NCI-H2171 (cell line): Measurements from ENCODE around the gene RFLNA.
"Not testable (repeated sequence)": the region's sequence is repeated elsewhere in the genome, so short reads cannot be mapped to it uniquely, and the experiment has no call there.

Experiments used
- DNase-seq: peaks from one replicate; lab custom pipeline; 2025; lab: John Stamatoyannopoulos, UW

RFLNA gene

GRCh38 chr12:124282287-124282686, 12.6 kb upstream of the RFLNA start:
- DNase-seq: no peak

- DNase-seq: no peak
These were observed 11.6 kb upstream of the RFLNA start for GRCh38 chr12:124283326-124283725.

DNA sequence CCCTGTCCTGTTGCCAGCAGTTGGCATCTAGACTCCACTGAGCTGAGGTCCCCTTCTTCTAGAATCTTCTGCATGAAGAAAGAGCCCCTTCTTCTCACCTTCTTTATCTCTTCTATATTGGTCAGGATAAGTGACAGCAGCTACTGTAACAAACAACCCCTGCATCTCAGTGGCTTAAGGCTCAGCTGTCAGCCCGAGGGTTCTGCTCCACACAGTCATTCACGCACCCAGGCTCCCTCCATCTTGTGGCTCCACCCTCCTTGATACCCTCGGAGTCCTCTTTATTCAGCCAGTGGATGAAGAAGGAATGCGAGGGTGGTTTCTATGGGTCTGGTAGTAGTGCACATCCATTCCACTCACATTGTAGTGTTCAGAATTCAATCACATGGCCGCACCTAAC, 10.5 kb upstream of the RFLNA start:
- no peak for DNase-seq

DNA sequence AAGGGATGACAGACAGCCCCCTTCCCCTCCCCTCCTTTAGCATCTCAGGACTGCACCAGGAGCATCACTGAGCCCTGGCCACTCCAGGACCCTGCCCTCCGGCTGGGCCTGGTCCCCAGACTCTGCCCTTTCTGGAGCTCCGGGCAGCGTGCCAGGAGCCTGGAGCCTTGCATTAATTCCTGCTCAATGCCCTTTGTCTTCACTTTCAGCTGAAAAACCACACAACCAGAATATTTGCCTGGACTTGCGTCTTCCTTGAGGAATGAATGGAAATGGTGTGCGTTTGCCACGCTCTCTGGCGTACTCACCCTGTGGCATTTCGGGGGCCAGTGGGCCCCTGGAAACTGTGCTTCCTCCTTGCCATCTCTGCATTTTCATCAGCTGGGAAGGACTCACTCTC, 8.5 kb upstream of the RFLNA start:
- DNase-seq: peak; percentile 18

DNA sequence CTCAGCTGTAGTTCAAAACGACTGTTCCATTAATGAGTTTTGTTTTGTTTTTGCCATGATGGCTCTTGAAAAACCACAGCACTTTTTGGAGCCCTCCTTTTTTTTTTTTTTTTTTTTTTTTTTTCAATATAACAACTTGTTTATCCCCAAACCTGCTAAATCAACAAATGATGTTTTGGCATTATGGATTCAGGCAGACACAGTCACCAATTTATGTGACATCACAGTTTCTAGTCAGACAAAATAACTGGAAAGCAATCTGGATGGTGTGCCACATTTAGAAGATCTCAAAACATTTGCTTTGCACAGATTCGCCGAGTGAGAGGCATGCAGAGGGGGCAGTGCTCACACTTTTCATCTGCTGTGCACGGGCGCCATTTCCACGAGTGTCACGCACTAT, 7.9 kb upstream of the RFLNA start:
- no peak for DNase-seq

GRCh38 chr12:124289634-124290600, 5.0 kb upstream of the RFLNA start:
- DNase-seq: no peak

- DNase-seq: no peak
These were observed 2.5 kb upstream of the RFLNA start for GRCh38 chr12:124292385-124292784.

DNA sequence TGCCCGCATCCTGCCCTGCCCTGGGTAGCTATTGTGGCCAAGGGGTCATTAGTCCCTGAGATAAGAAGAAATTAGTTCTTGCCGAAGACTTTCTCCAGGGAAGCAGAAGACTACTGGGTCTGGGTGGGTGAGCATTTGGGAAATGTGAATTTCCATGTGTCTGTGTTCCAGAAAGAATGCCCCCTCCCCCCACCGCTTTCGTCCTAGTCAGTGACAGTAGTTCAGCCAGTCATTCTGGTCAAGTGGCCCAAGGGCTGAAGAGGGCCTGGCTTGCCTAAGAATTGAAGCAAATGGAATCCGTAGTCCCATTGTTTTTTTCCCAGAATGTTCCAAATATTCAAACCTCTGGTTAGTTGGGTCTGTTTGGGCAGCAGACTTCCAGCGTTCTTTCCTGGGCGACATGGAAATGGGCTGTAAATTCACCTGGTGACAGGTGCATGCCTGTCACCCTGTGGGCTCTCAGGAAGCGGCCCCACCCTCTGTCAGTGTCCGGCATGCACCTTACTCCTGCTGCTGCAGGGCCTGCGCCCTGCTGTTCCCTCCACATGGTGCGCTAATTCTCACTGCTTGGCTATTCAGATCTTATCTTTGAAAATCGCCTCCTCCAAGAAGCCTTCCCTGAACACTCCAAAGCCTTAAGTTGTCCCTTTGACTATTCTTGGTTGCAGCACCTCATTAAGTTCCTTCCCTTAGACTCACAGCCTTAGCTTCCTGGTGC, 1.4 kb upstream of the RFLNA start:
- DNase-seq: no peak

DNA sequence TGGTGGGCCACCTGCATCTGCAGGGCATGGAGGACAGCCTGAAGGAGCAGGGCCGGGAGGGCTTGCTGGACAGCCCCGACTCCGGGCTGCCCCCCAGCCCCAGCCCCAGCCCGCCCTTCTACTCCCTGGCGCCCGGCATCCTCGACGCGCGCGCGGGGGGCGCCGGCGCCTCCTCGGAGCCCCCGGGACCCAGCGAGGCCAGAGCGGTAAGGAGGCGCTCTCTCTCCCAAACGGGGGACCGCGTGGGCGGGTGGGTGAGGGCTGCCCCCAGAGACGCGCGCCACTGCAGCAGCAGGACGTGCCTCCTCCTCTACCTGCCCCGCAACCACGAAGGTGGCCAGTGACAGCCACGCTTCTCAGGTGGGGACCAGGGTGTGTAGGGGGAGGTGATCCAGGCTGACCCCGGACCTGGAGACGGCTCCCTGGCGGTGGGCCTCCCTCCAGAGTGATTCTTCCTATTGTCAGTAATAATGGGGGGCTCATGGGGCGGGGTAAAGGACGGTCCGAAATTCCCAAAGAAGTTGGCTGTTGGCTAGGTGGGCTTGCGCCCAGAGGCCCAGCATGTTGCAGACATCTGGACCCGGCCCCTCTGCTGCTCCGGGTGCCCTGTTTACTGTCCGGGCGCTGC, 652 bp downstream of the RFLNA start:
- no peak for DNase-seq

DNA sequence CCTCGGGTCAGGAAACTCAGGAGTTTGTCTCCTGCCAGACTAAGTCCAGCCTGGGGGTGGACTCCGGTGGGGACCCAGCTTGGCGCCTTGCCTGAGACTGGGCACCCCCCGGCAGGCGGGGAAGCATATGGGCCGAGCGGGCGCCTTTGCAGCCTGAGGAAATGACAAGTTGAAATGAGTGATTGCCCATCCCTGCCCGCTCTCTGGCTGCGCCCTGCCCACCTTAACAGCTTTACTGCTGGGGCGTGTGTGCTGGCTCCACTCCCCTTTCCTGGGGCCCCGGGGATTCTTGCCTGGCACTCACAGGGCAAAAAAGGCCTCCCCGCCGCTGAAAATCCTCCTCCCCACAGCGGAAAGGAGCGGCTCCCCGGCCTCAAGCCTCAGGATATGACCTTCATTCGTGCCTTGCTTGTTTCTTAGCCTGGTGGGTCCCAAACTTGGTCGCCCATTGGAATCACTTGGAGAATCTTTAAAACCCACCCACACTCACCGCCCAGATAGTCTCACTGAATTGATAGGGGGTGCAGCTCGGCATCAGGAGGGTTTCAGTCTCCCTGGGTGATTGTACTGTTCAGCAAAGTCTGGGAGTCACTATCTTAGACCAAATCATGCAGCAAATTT, 1.5 kb downstream of the RFLNA start:
- no peak for DNase-seq

- no peak for DNase-seq
These were observed 2.0 kb downstream of the RFLNA start for GRCh38 chr12:124296916-124297351.

GRCh38 chr12:124297389-124297788, 2.5 kb downstream of the RFLNA start:
- DNase-seq: no peak

- DNase-seq: no peak
These were observed 3.0 kb downstream of the RFLNA start for GRCh38 chr12:124297856-124298255.

DNA sequence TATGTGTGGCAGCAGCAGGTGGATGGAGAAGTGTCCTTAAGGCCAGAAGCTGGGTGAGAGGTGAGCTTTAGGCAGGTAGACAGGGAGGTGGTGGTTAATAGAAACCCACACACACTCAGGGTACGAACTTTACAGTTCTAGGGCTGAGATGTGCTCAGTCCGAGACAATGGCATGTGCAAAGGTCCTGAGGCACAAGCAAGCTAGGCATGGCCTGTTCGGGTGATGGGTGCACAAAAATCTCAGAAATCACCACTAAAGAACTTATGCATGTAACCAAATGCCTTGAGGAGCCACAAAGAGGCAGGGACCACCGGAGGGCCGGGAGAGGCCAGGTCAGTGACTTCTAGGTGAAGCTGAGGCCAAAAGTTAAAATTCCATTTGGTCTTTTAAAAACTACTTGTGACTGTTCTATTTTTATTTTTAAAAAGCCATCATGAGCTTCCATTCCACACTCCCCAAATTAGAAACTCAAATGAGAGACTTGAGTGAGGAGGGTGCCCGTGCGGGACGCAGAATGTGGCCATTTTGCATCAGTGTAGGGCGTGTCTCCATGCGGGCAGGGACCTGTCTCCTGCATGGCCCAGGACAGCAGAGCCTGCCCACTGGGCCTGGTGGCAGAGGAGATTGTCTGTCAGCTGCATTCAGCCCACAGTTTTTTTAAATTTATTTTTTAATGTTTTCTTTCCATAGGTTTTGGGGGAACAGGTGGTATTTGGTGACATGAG, 4.0 kb downstream of the RFLNA start:
- DNase-seq: no peak

GRCh38 chr12:124299628-124300388, 4.9 kb downstream of the RFLNA start:
- no peak for DNase-seq

GRCh38 chr12:124300657-124301056, 5.8 kb downstream of the RFLNA start:
- DNase-seq: not testable (repeated sequence)

DNA sequence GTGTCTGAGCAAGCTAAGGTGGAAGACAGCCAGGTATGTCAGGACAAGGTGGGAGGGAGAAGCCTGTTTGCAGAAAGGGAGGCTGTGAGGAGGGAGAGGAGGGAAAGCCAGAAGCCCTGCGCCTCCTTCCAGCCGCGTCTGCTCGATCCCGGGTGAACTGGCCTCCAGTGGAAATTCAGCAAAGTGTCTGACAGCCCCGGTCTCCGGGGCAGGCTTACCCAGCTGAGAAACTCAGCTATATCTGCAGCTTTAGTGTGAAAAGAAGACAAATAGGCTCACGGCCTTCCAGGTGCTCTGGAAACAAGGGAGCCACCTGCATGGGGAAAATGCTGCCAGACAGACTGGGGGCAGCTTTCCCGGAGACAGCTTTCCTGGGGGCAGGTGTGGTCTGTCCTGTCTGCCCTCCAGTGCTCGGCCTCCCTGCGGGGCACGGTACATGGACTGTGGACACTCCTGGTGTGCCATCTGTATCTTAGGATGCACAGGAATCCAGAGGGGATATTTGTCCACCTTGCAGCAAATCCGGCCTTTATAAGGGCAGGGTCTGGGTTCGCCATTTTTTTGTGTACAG, 6.3 kb downstream of the RFLNA start:
- DNase-seq: no peak

DNA sequence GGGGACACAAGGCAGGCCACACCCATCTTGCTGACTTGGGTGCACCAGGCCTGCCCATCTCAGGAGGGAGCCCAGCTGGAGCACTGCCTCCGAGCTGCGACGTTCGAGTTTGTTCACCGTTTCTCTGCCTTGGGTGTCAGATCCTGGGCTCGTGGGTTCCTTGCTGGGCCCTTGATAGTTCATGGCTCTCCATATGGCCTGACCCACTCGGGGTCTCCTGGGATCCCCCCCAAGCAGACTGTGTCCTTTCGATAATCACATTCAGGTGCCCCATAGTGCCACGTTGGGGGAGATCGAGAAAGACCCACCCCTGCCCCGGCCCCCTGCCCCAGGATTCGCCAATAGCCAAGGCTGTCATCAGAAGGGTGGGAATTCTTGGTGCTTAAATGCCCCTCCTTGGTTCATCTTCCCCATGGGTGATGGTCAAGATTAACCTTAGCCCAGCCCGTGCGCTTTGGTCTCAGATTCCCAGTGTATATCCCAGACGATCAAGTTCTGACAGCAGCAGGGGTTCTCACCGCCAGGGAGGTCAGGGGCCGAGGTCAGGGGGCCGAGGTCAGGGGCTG, 7.4 kb downstream of the RFLNA start:
- no peak for DNase-seq

- no peak for DNase-seq
These were observed 8.1 kb downstream of the RFLNA start for GRCh38 chr12:124302807-124303578.
